NT2/D1 (cell line): ENCODE results near the gene ABHD17C.

Experiments used
- SUZ12 ChIP-seq: IDR thresholded peaks from 2 replicates; pipeline ENCODE4 v1.6.1; 2011; ENCODE audit not compliant: insufficient read length, insufficient read depth; ENCODE audit errors: extremely low read depth
- YY1 ChIP-seq: IDR thresholded peaks from 2 replicates; pipeline ENCODE4 v1.6.1; 2011; ENCODE audit not compliant: insufficient read length, insufficient read depth
- ZNF274 ChIP-seq: IDR thresholded peaks from 2 replicates; pipeline ENCODE4 v1.6.1; 2011; ENCODE audit warnings: mild to moderate bottlenecking, low read depth, low read length

DNA sequence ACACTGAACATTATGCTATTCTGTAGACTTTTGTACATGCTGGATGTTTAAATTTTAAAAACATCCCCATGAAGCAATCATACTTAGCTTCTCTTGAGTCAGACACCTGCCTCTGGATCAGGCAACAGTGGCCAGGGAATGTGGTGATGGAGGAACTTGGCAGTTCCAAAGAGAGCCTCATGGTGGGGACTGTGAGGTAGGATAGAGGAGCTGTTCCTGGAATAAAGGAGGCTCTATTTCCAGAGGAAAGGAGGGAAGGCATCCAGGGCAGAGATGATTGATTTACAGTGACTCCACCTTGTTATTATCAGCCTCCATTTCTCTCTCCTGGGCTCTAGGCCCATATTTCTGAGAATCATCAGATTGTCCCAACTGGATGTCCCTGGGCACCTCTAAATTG, 35.0 kb upstream of the ABHD17C start:
- no peak for TF ChIP-seq SUZ12
- TF ChIP-seq YY1 = no peak
- no peak for TF ChIP-seq ZNF274
